ENCODE results near the gene TMEM156.

DNA sequence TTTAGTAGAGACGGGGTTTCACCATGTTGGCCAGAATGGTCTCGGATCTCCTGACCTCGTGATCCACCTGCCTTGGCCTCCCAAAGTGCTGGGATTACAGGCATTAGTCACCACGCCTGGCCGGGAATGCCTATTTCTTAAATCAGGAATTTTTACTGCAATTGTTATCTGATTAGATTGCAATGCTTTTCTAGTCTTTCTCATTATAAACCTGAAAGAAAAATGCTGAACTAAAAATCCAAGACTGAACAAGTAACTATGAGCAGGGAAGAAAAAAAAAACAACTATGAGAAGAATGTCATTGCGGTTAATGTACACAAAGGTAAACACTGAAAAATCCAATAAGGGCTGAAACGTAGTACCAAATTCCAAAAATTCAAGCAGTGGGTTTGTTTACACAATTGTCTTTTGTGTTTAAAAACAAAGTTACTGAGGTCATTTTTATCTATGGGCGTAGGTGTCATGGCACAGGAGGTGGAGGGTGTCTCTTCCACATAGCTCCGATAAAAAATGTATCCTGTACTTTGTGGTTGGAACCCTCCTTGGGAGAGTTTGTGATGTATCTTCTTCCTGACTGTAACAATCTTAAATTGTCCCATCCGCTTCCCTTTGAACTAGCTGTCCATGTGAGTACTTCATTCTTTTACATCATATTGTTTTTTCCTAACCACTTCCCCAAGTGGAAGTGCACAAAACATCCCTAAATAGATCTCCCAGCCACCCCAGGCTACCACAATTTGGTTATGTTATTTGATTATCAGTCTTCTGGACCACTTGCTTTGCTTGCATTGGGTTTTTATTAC, 11.1 kb upstream of the TMEM156 start:
- no peak for TF ChIP-seq POLR2A (IDR thresholded peaks at IDR 0.05)
- no peak for TF ChIP-seq CTCF (IDR thresholded peaks at IDR 0.05)

Measured in vagina (tissue), 2 donors.